ENCODE results near the gene FCGR3B.
"Not testable (repeated sequence)": the region's sequence is repeated elsewhere in the genome, so short reads cannot be mapped to it uniquely, and the experiment has no call there.

FCGR3B gene

GRCh38 chr1:161630128-161630742 lies 741 bp downstream of the FCGR3B start:
- H4K12ac ChIP-seq (ENCODE audit: low read depth, low read length); H3K79me2 ChIP-seq (ENCODE audit: control insufficient read depth, insufficient read depth, low read length, poor library complexity); DNase-seq; H4K8ac ChIP-seq (ENCODE audit: low read depth, low read length); H3K9me3 ChIP-seq (ENCODE audit: insufficient read depth, low read depth, low read length); H3K36me3 ChIP-seq (ENCODE audit: control insufficient read depth in 1 of 2, insufficient read depth in 2 of 2, low read length in 2 of 2); H3K4me3 ChIP-seq (ENCODE audit: low read depth, low read length); H2AK5ac ChIP-seq (ENCODE audit: low read length); H2BK12ac ChIP-seq (ENCODE audit: low read length); H3K14ac ChIP-seq (ENCODE audit: low read length); H3K23ac ChIP-seq (ENCODE audit: low read length); H2BK120ac ChIP-seq (ENCODE audit: insufficient read depth, low read length, poor library complexity); H3K4ac ChIP-seq (ENCODE audit: low read depth, low read length); H3K9ac ChIP-seq (ENCODE audit: low read length); H2AFZ ChIP-seq (ENCODE audit: insufficient read depth, low read length, poor library complexity); H3K4me2 ChIP-seq (ENCODE audit: low read length); H3K79me1 ChIP-seq (ENCODE audit: low read length); H3K27me3 ChIP-seq (ENCODE audit: insufficient read depth, low read length); H4K91ac ChIP-seq (ENCODE audit: low read depth, low read length); H3K27ac ChIP-seq (ENCODE audit: low read depth, low read length); H3K18ac ChIP-seq (ENCODE audit: low read length); H3K4me1 ChIP-seq (ENCODE audit: control insufficient read depth in 1 of 2, insufficient read depth in 2 of 2, low read length in 2 of 2); H2BK5ac ChIP-seq (ENCODE audit: low read depth, low read length, poor library complexity): not testable (repeated sequence)
- no CpG with 5 or more reads among the region's 2 CpGs for WGBS (ENCODE audit: extremely low coverage, insufficient coverage, insufficient read length)

- H3K9ac ChIP-seq (ENCODE audit: low read length); H3K4me2 ChIP-seq (ENCODE audit: low read length); H2AK5ac ChIP-seq (ENCODE audit: low read length); H3K36me3 ChIP-seq (ENCODE audit: control insufficient read depth in 1 of 2, insufficient read depth in 2 of 2, low read length in 2 of 2); H3K23ac ChIP-seq (ENCODE audit: low read length); H2BK120ac ChIP-seq (ENCODE audit: insufficient read depth, low read length, poor library complexity); H3K4me3 ChIP-seq (ENCODE audit: low read depth, low read length); H3K27ac ChIP-seq (ENCODE audit: low read depth, low read length); H4K12ac ChIP-seq (ENCODE audit: low read depth, low read length); H3K79me1 ChIP-seq (ENCODE audit: low read length); H2BK5ac ChIP-seq (ENCODE audit: low read depth, low read length, poor library complexity); H3K14ac ChIP-seq (ENCODE audit: low read length); H4K91ac ChIP-seq (ENCODE audit: low read depth, low read length); H3K79me2 ChIP-seq (ENCODE audit: control insufficient read depth, insufficient read depth, low read length, poor library complexity); H3K4ac ChIP-seq (ENCODE audit: low read depth, low read length); H3K4me1 ChIP-seq (ENCODE audit: control insufficient read depth in 1 of 2, insufficient read depth in 2 of 2, low read length in 2 of 2); H2BK12ac ChIP-seq (ENCODE audit: low read length); H3K18ac ChIP-seq (ENCODE audit: low read length); H3K9me3 ChIP-seq (ENCODE audit: insufficient read depth, low read depth, low read length); H2AFZ ChIP-seq (ENCODE audit: insufficient read depth, low read length, poor library complexity); H3K27me3 ChIP-seq (ENCODE audit: insufficient read depth, low read length); H4K8ac ChIP-seq (ENCODE audit: low read depth, low read length); DNase-seq: not testable (repeated sequence)
- WGBS (ENCODE audit: extremely low coverage, insufficient coverage, insufficient read length): no CpG with 5 or more reads among the region's 10 CpGs
These were observed 4.4 kb downstream of the FCGR3B start for GRCh38 chr1:161626445-161627146.

- not testable (repeated sequence) for H3K4me1 ChIP-seq (ENCODE audit: control insufficient read depth in 1 of 2, insufficient read depth in 2 of 2, low read length in 2 of 2); H3K9ac ChIP-seq (ENCODE audit: low read length); DNase-seq; H2BK120ac ChIP-seq (ENCODE audit: insufficient read depth, low read length, poor library complexity); H4K12ac ChIP-seq (ENCODE audit: low read depth, low read length); H4K91ac ChIP-seq (ENCODE audit: low read depth, low read length); H3K4ac ChIP-seq (ENCODE audit: low read depth, low read length); H4K8ac ChIP-seq (ENCODE audit: low read depth, low read length); H3K79me1 ChIP-seq (ENCODE audit: low read length); H3K18ac ChIP-seq (ENCODE audit: low read length); H3K14ac ChIP-seq (ENCODE audit: low read length); H2AFZ ChIP-seq (ENCODE audit: insufficient read depth, low read length, poor library complexity); H2BK12ac ChIP-seq (ENCODE audit: low read length); H3K9me3 ChIP-seq (ENCODE audit: insufficient read depth, low read depth, low read length); H3K4me3 ChIP-seq (ENCODE audit: low read depth, low read length); H3K27ac ChIP-seq (ENCODE audit: low read depth, low read length); H2BK5ac ChIP-seq (ENCODE audit: low read depth, low read length, poor library complexity); H3K27me3 ChIP-seq (ENCODE audit: insufficient read depth, low read length); H3K36me3 ChIP-seq (ENCODE audit: control insufficient read depth in 1 of 2, insufficient read depth in 2 of 2, low read length in 2 of 2); H3K4me2 ChIP-seq (ENCODE audit: low read length); H3K23ac ChIP-seq (ENCODE audit: low read length); H3K79me2 ChIP-seq (ENCODE audit: control insufficient read depth, insufficient read depth, low read length, poor library complexity); H2AK5ac ChIP-seq (ENCODE audit: low read length)
- WGBS (ENCODE audit: extremely low coverage, insufficient coverage, insufficient read length): no CpG with 5 or more reads among the region's 1 CpG
These were observed 6.4 kb downstream of the FCGR3B start for GRCh38 chr1:161624605-161625004.

GRCh38 chr1:161623401-161624051 lies 7.5 kb downstream of the FCGR3B start:
- DNase-seq: not testable (repeated sequence)

More at GRCh38 chr1:161623401-161624051, 7.5 kb downstream of the FCGR3B start:
- H2AK5ac ChIP-seq (ENCODE audit: low read length); H4K91ac ChIP-seq (ENCODE audit: low read depth, low read length); H3K4me3 ChIP-seq (ENCODE audit: low read depth, low read length); H3K14ac ChIP-seq (ENCODE audit: low read length); H3K9me3 ChIP-seq (ENCODE audit: insufficient read depth, low read depth, low read length); H3K4me1 ChIP-seq (ENCODE audit: control insufficient read depth in 1 of 2, insufficient read depth in 2 of 2, low read length in 2 of 2); H4K12ac ChIP-seq (ENCODE audit: low read depth, low read length); H3K27ac ChIP-seq (ENCODE audit: low read depth, low read length); H2AFZ ChIP-seq (ENCODE audit: insufficient read depth, low read length, poor library complexity); H3K79me1 ChIP-seq (ENCODE audit: low read length); H3K79me2 ChIP-seq (ENCODE audit: control insufficient read depth, insufficient read depth, low read length, poor library complexity); H2BK5ac ChIP-seq (ENCODE audit: low read depth, low read length, poor library complexity); H3K18ac ChIP-seq (ENCODE audit: low read length); H3K23ac ChIP-seq (ENCODE audit: low read length); H3K9ac ChIP-seq (ENCODE audit: low read length); H3K27me3 ChIP-seq (ENCODE audit: insufficient read depth, low read length); H3K4ac ChIP-seq (ENCODE audit: low read depth, low read length); H4K8ac ChIP-seq (ENCODE audit: low read depth, low read length); H2BK120ac ChIP-seq (ENCODE audit: insufficient read depth, low read length, poor library complexity); H3K4me2 ChIP-seq (ENCODE audit: low read length); H2BK12ac ChIP-seq (ENCODE audit: low read length); H3K36me3 ChIP-seq (ENCODE audit: control insufficient read depth in 1 of 2, insufficient read depth in 2 of 2, low read length in 2 of 2): not testable (repeated sequence)
- WGBS (ENCODE audit: extremely low coverage, insufficient coverage, insufficient read length): no CpG with 5 or more reads among the region's 6 CpGs

Measured in trophoblast cell (in vitro differentiated cells and primary cell).